ENCODE data around the gene FAM171A2. TPM values are rescaled to one million over a fixed set of nuclear protein-coding genes. Genes with fewer than 3 reads are reported as not detected.

Gene FAM171A2
- total and polyA plus RNA-seq, 2 donors, result 0.84 to 5.7 TPM

DNA sequence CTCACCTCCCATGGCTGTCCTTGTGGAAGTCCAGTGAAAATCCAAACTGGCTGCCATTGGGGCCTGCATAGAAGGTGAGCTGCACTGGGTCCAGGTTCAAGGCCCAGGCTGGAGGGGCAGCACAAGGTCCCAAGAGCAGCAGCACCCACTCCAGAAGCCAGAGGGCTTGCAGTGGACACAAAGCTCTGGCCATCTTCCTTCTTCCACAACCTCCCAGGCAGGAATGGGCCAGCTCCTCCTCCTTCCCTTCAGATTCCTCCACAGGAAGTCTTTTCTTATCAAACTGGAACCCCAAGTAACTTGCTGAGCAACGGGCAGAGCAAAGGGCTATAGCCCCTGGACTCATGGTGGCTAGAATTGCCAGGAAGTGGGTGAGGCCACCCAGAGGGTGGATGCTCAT is 25.6 kb upstream of the FAM171A2 start, which contains the start of gene ITGA2B:
Gene ITGA2B, minus strand, starts transcription at position 369 of the 400 bp plus-strand sequence. Its CDS starts 176 bp downstream, at position 193.
- Histone ChIP-seq H3K27ac (ENCODE audit: low read depth) (no peak within 1 kb of the TSS), H3K4me1 (ENCODE audit: insufficient read depth) (no peaks in the 10 kb centered on the region), H3K36me3 (ENCODE audit: insufficient read depth) (no peaks in the 10 kb centered on the region), H3K4me3 (ENCODE audit: low read depth, low read length) (no peak within 1 kb of the TSS)
- no peak for DNase-seq (ENCODE audit: extremely low spot score)
- WGBS, result 48% methylated on average over 1 of the region's 1 CpG

DNA sequence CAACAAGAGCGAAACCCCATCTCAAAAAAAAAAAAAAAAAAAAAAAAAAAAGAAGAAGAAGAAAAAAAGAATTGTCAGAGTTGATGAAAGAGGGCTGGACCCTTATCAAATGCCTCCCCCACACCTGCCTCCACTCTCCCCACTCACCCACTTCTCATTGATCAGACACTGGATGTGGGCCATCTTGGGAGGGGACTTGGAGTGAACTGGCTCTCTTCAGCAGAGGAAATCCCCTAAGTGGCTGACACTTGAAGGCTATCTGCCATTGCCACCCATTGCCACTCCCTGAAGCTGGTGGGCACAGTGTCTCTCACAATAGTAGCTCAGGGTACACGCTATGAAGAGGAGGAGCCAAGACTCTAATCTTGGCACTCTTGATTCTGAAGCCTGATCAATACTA is 24.2 kb upstream of the FAM171A2 start:
- Histone ChIP-seq H3K4me3 (ENCODE audit: low read depth, low read length) (no peak overlapping the region), H3K4me1 (ENCODE audit: insufficient read depth) (no peaks in the 10 kb centered on the region), H3K36me3 (ENCODE audit: insufficient read depth) (no peaks in the 10 kb centered on the region), H3K27ac (ENCODE audit: low read depth) (no peak overlapping the region)
- WGBS, result 89% methylated on average over 2 of the region's 2 CpGs
- DNase-seq (ENCODE audit: extremely low spot score), result no peak

DNA sequence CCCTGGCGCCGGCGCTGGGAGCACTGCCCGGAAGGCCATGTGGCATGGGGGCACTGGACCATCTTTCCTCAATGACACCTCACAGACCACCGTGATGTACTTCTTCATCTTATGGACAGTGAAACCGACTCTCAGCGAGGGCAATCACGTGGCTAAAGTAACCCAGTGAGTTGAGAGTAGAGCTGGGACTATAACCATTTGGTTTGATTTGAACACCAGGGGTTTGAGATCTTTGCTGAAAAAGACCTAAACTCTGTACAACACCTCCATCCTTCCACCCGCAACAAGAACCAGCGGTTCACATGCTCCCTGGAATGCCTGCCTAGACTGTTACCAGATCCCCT is 22.5 kb upstream of the FAM171A2 start:
- H3K27ac ChIP-seq (ENCODE audit: low read depth), result no peak overlapping the region
- H3K36me3 ChIP-seq (ENCODE audit: insufficient read depth), result no peaks in the 10 kb centered on the region
- no peak for DNase-seq (ENCODE audit: extremely low spot score)
- H3K4me1 ChIP-seq (ENCODE audit: insufficient read depth), result no peaks in the 10 kb centered on the region
- H3K4me3 ChIP-seq (ENCODE audit: low read depth, low read length), result no peak overlapping the region
- WGBS, result 30% methylated on average over 10 of the region's 10 CpGs

DNA sequence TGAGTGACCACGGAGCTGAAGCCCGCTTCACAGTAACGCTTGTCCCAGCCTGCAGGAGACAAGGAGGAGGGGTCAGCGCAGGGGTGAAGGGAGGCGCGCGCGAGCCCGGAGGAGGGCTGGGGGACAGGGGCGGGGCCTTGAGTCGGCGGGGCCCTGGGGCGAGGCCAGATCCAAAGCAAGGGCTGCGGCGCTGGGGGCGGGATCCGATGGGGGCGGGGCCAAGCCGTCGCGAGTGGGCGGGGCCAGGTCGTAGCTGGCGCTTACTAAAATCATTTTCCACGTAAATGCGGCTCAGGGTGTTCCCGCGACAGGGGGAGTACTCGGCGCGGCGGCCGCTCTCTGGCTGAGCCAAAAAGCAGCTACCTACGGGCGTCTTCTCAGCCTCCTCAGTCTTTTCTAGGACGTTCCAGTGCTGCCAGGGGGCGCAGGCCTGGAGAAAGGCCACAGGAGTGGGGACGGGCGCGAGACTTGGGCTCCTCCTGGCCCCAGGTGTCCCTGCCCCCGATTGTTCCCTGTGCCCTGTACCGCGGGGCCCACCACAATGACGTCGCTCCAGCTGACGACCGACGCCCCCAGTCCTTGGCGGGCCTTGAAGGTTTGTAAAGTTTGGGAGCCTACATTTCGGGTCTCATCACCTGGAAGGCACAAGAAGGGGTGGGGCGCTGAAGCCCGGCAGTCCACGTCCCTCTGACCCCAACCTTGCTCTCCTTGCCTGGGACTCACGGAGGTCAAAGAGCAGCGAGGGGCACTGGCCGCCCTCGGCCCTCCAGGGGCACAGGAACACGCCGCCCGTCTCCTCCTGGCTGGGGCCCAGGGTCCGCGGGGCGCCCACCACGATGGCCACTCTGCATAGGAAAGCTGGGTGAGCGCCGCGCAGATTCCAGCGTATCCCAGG is 21.9 kb upstream of the FAM171A2 start:
- WGBS, result 4% methylated on average over 68 of the region's 68 CpGs
- H3K4me1 ChIP-seq (ENCODE audit: insufficient read depth), result no peaks in the 10 kb centered on the region
- DNase-seq (ENCODE audit: extremely low spot score), result peak; percentile 62
- no peaks in the 10 kb centered on the region for H3K36me3 ChIP-seq (ENCODE audit: insufficient read depth)
- no peak overlapping the region for H3K27ac ChIP-seq (ENCODE audit: low read depth)
- H3K4me3 ChIP-seq (ENCODE audit: low read depth, low read length), result peak overlapping the region; percentile 29

DNA sequence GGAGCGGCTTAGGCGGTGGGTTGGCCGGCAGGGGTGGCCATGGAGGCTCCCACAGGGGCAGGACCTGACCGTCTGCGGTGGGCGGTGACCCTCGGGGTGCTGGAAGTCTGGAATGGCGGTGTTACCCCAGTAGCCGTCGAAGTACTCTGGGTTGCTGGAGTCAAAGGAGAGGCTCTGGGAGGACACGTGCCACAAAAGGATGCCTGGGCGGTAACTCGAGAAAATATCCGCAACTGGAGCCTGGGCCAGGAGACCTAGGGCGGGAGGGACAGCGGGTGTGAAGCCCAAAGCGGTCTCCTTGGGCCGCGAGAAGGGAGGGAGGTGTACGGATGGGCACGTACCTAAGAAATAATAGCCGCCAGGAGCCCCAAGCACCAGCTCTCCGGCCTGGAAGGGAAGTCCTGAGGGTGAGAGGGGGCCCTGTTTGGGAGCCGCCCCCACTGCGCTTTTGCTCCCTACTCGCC is 21.2 kb upstream of the FAM171A2 start:
- DNase-seq (ENCODE audit: extremely low spot score), result no peak
- no peak overlapping the region for H3K27ac ChIP-seq (ENCODE audit: low read depth)
- WGBS, result 3% methylated on average over 26 of the region's 26 CpGs
- H3K4me3 ChIP-seq (ENCODE audit: low read depth, low read length), result peak overlapping the region; percentile 29
- H3K4me1 ChIP-seq (ENCODE audit: insufficient read depth), result no peaks in the 10 kb centered on the region
- H3K36me3 ChIP-seq (ENCODE audit: insufficient read depth), result no peaks in the 10 kb centered on the region

DNA sequence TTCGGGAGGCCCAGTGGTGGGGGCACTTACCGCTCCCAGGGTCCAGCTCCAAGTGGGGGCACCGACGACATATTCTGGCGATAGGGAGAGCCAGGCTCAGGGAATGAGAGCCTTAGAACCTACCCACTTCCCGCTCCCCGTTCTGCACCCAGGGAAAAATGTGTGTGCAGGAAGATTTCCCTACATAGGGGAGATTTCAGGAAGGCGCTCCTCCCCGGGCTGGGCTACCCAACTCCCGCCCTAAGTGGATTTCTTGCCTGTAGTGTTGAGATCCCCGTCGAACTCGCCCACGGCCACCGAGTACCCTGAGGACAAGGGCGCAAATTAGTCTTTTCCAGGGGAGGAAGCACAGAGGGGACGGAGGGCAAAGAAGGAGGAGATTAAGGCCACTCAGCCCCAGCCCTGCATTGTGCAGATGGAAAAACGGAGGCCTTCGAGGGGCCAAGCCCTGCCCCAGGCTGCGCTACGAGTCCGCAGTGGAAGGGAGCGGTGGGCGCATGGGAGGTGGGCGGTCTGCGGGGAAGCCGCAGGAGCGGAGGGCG is 20.7 kb upstream of the FAM171A2 start:
- peak overlapping the region; percentile 29 for H3K4me3 ChIP-seq (ENCODE audit: low read depth, low read length)
- H3K4me1 ChIP-seq (ENCODE audit: insufficient read depth), result no peaks in the 10 kb centered on the region
- no peak overlapping the region for H3K27ac ChIP-seq (ENCODE audit: low read depth)
- WGBS, result 27% methylated on average over 29 of the region's 29 CpGs
- DNase-seq (ENCODE audit: extremely low spot score), result no peak
- no peaks in the 10 kb centered on the region for H3K36me3 ChIP-seq (ENCODE audit: insufficient read depth)

DNA sequence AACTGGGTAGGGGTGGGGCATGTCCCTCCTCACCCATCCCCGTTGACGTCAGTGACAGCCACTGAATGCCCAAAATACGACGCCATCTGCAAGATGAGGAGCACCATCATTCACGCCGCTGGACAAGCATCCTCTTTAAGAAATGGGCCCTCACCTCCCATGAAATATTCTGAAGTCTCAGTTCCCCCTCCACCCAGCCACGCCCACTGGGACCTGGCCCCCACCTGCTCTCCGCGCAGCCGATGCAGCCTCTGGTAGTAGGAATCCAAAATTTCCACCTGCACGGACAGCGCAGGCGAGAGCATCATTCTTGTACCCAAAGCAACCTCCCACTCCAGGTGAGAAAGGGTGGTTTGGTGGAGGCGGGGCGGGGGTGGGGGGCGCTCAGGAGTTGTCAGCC is 20.2 kb upstream of the FAM171A2 start:
- no peak overlapping the region for H3K4me3 ChIP-seq (ENCODE audit: low read depth, low read length)
- no peaks in the 10 kb centered on the region for H3K36me3 ChIP-seq (ENCODE audit: insufficient read depth)
- 72% methylated on average over 16 of the region's 16 CpGs for WGBS
- no peak overlapping the region for H3K27ac ChIP-seq (ENCODE audit: low read depth)
- DNase-seq (ENCODE audit: extremely low spot score), result no peak
- no peaks in the 10 kb centered on the region for H3K4me1 ChIP-seq (ENCODE audit: insufficient read depth)

DNA sequence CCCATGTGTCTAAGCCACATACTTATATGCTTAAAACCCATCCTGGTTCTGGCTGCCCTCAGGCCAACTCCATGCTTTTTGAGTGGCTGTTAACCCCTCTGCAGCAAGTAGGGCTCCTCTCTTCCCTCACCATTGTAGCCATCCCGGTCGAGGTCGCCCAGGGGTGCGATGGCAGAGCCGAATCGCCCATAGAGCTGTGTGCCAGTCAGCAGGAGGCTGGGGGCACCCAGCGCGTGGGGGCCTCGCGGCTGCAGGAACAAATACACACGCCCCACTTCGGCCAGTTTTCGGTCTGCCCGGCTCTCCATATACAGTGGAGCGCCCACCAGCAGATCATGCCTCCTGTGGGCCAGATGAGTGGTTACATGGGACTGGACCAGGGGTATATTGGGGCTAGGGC is 19.7 kb upstream of the FAM171A2 start:
- no peak overlapping the region for H3K27ac ChIP-seq (ENCODE audit: low read depth)
- no peaks in the 10 kb centered on the region for H3K36me3 ChIP-seq (ENCODE audit: insufficient read depth)
- no peak for DNase-seq (ENCODE audit: extremely low spot score)
- H3K4me3 ChIP-seq (ENCODE audit: low read depth, low read length), result no peak overlapping the region
- 93% methylated on average over 15 of the region's 15 CpGs for WGBS
- no peaks in the 10 kb centered on the region for H3K4me1 ChIP-seq (ENCODE audit: insufficient read depth)

DNA sequence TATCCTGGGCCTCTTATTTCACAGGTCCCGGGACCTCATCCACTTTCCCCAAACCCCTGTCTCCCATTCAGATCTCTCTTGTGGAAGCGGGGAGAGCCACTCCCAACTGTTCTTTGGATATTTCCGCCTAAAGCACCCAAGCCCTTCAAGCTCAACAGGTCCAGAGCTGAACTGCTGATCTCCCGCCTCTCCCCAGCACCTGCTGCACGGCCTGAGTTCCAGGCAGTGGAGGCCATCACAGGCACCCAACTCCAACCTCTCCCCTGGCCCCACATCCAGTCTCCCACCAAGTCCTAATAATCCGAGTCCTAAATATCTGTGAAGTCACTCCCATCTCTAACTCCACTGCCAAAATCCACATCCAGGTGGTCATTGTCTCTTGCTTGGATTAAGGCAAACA is 19.3 kb upstream of the FAM171A2 start:
- Histone ChIP-seq H3K4me1 (ENCODE audit: insufficient read depth) (no peaks in the 10 kb centered on the region), H3K4me3 (ENCODE audit: low read depth, low read length) (no peak overlapping the region), H3K36me3 (ENCODE audit: insufficient read depth) (no peaks in the 10 kb centered on the region), H3K27ac (ENCODE audit: low read depth) (no peak overlapping the region)
- 89% methylated on average over 6 of the region's 6 CpGs for WGBS
- DNase-seq (ENCODE audit: extremely low spot score), result no peak

DNA sequence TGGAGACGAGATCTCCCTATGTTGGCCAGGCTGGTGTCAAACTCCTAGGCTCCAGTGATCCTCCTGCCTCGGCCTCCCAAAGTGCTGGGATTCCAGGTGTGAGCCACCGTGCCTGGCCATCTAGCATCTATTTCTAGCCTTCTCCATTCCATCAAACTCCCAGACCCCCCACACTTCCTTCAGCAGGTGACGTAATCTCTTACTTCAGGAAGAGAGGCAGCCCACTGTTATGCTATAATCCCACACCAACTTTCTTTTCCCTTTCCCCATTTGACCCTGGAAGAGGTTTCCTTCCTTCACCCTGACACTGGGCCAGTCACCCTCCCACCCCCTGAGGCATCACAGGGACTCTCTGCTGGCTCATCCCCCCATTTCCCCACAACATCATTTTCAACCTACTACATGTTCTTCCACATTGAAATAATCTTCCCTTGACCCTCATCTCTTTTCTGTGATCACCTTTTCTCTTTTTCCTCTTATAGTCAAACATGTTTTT is 18.2 kb upstream of the FAM171A2 start:
- H3K4me1 ChIP-seq (ENCODE audit: insufficient read depth), result no peaks in the 10 kb centered on the region
- no peak for DNase-seq (ENCODE audit: extremely low spot score)
- no peak overlapping the region for H3K27ac ChIP-seq (ENCODE audit: low read depth)
- WGBS, result 83% methylated on average over 4 of the region's 4 CpGs
- no peak overlapping the region for H3K4me3 ChIP-seq (ENCODE audit: low read depth, low read length)
- H3K36me3 ChIP-seq (ENCODE audit: insufficient read depth), result no peaks in the 10 kb centered on the region

DNA sequence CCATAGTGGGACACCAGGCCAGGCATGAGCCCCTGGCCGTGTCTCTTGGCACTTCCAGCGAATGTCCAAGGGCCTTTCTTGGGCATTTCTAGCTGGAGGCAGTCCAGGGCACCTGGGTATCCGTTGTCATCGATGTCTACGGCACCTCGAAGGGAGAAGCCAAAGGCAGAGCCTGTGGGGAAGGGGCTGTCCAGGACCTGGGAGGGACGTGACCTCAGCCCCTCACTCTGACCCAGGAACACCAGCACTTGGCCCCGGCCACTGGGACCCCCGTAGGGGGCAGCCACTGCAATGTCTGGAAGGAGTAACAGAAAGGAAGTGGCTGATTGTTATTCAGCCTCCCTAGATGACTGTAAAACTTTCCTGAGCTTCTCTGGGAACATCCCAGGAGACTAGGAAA is 17.1 kb upstream of the FAM171A2 start:
- Histone ChIP-seq H3K27ac (ENCODE audit: low read depth) (no peak overlapping the region), H3K4me3 (ENCODE audit: low read depth, low read length) (no peak overlapping the region), H3K4me1 (ENCODE audit: insufficient read depth) (no peaks in the 10 kb centered on the region), H3K36me3 (ENCODE audit: insufficient read depth) (no peaks in the 10 kb centered on the region)
- 76% methylated on average over 9 of the region's 9 CpGs for WGBS
- no peak for DNase-seq (ENCODE audit: extremely low spot score)

DNA sequence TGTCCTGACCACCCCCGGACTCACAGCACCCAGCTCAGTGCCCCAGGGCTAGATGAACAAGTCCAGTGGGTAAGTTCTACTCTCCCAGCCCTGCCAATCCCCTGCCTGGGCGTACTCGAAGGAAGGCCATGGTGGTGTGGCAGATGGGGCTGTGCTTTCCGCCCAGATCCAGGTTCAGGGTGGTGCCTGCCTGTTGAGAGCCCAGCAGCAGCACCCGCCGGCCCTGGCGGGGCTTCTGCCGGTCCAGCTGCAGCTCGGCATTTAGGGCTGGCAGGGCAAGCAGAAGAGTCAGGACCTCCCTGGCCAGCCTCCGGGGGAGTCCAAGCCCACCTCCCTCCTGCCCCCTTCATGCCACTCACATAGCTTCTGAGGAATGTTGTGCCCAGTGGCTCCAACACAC is 16.2 kb upstream of the FAM171A2 start:
- WGBS, result 90% methylated on average over 10 of the region's 10 CpGs
- no peak overlapping the region for H3K27ac ChIP-seq (ENCODE audit: low read depth)
- no peak overlapping the region for H3K4me3 ChIP-seq (ENCODE audit: low read depth, low read length)
- no peaks in the 10 kb centered on the region for H3K4me1 ChIP-seq (ENCODE audit: insufficient read depth)
- no peaks in the 10 kb centered on the region for H3K36me3 ChIP-seq (ENCODE audit: insufficient read depth)
- no peak for DNase-seq (ENCODE audit: extremely low spot score)

DNA sequence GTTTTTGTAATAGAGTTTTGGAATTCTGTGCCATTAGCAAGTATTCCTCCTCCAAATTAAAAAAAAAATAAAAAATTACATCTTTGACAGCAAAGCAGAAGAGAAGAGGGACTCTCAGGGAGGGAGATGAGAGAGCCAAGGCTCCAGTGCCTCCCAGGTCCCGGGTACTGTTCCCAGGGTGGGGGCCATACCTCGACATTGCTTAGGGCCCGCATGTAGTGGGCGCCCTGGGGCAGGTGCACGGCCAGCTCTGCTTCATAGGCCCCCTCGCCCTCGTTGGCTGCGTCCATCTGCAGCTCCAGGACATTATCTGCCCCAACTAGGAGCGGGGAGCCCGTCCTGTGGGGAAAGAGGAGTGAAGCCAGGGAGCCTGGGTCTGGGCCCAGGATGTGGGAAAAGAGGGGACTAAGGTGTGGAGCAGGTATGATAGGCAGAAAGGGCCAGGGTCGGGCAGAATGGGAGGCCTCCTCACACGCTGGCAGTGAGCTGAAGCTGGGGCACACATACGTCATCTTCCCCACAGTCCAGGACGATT is 14.6 kb upstream of the FAM171A2 start:
- no peak for DNase-seq (ENCODE audit: extremely low spot score)
- no peaks in the 10 kb centered on the region for H3K4me1 ChIP-seq (ENCODE audit: insufficient read depth)
- 84% methylated on average over 14 of the region's 14 CpGs for WGBS
- H3K27ac ChIP-seq (ENCODE audit: low read depth), result no peak overlapping the region
- H3K36me3 ChIP-seq (ENCODE audit: insufficient read depth), result no peaks in the 10 kb centered on the region
- no peak overlapping the region for H3K4me3 ChIP-seq (ENCODE audit: low read depth, low read length)

DNA sequence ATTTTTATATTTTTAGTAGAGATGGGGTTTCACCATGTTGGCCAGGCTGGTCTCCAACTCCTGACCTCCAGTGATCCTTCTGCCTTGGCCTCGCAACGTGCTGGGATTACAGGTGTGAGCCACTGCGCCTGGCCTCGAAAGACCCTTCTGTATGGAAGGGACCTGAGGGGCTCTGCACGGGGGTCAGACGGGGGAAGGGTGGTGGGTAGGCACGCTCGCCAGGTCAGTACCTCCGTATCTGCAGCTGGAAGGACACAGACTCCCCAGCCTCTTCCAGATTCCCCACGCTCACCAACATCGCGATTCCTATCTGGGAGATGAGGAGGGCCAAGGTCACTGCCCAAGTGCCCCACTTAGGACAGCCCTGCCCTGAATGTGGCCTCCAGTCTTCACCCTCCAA is 13.1 kb upstream of the FAM171A2 start:
- Histone ChIP-seq H3K36me3 (ENCODE audit: insufficient read depth) (no peaks in the 10 kb centered on the region), H3K4me1 (ENCODE audit: insufficient read depth) (no peaks in the 10 kb centered on the region), H3K4me3 (ENCODE audit: low read depth, low read length) (no peak overlapping the region), H3K27ac (ENCODE audit: low read depth) (no peak overlapping the region)
- DNase-seq (ENCODE audit: extremely low spot score), result no peak
- 86% methylated on average over 12 of the region's 12 CpGs for WGBS

Measured in urinary bladder (tissue), 4 donors.